Activated naive CD8-positive, alpha-beta T cell (primary cell): ENCODE data around the gene SCEL.
"Not testable (repeated sequence)": the region's sequence is repeated elsewhere in the genome, so short reads cannot be mapped to it uniquely, and the experiment has no call there.

ENCODE experiments used
- H3K27ac Mint-ChIP-seq: one replicate; pipeline ENCODE4 v1.8.0; 2021; ENCODE audit warnings: mixed read lengths
- H3K27me3 Mint-ChIP-seq: one replicate; pipeline ENCODE4 v1.8.0; 2021; ENCODE audit warnings: mixed read lengths
- H3K36me3 Mint-ChIP-seq: one replicate; pipeline ENCODE4 v1.8.0; 2021; ENCODE audit warnings: mixed read lengths
- H3K4me1 Mint-ChIP-seq: one replicate; pipeline ENCODE4 v1.8.0; 2021; ENCODE audit warnings: low read depth, mixed read lengths
- H3K4me3 Mint-ChIP-seq: one replicate; pipeline ENCODE4 v1.8.0; 2021; ENCODE audit warnings: mild to moderate bottlenecking, mixed read lengths
- H3K9me3 Mint-ChIP-seq: one replicate; pipeline ENCODE4 v1.8.0; 2021; ENCODE audit warnings: low read depth, mixed read lengths

The SCEL gene

GRCh38 chr13:77513719-77514335 is 21.7 kb upstream of the SCEL start:
- peaks cover 7% of the 10 kb centered on the region for H3K4me1 Mint-ChIP-seq
- H3K27ac Mint-ChIP-seq: no peak overlapping the region
- H3K27me3 Mint-ChIP-seq: no peaks in the 10 kb centered on the region
- H3K4me3 Mint-ChIP-seq: no peak overlapping the region
- H3K9me3 Mint-ChIP-seq: no peaks in the 10 kb centered on the region
- no peaks in the 10 kb centered on the region for H3K36me3 Mint-ChIP-seq

- Mint-ChIP-seq H3K27ac (no peak overlapping the region), H3K27me3 (no peaks in the 10 kb centered on the region)
Observed at GRCh38 chr13:77514336-77514726, 21.2 kb upstream of the SCEL start.

DNA sequence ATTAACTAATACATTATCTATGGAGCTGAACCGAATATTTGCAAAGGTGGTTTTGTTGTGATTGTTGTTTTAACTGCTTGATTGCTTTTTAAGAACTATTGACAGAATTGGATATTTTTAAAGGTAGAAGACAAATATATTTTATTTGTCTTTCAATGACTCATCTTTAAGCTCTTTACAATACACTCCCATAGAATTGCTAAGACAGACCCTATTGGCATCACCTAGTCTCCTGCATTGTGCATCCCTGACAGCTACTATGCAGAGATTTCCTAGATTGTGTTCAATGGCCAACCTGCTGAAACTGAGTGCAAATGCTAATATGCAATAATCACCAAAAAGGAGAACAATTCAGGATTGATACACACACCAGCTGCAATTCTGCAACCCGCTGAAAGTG is 19.7 kb upstream of the SCEL start:
- H3K27ac Mint-ChIP-seq: no peak overlapping the region
- no peak overlapping the region for H3K4me3 Mint-ChIP-seq
- H3K4me1 Mint-ChIP-seq: no peaks in the 10 kb centered on the region
- H3K9me3 Mint-ChIP-seq: no peaks in the 10 kb centered on the region
- H3K27me3 Mint-ChIP-seq: no peaks in the 10 kb centered on the region
- H3K36me3 Mint-ChIP-seq: no peaks in the 10 kb centered on the region

More at GRCh38 chr13:77514336-77514726, 21.2 kb upstream of the SCEL start:
- H3K9me3 Mint-ChIP-seq: no peaks in the 10 kb centered on the region
- peaks cover 2% of the 10 kb centered on the region for H3K4me1 Mint-ChIP-seq
- H3K36me3 Mint-ChIP-seq: no peaks in the 10 kb centered on the region
- H3K4me3 Mint-ChIP-seq: no peak overlapping the region

- Mint-ChIP-seq H3K4me1 (no peaks in the 10 kb centered on the region), H3K27ac (no peak overlapping the region), H3K36me3 (no peaks in the 10 kb centered on the region), H3K27me3 (no peaks in the 10 kb centered on the region), H3K9me3 (no peaks in the 10 kb centered on the region), H3K4me3 (no peak overlapping the region)
Observed at GRCh38 chr13:77516342-77516789, 19.1 kb upstream of the SCEL start.

GRCh38 chr13:77518266-77518665 is 17.2 kb upstream of the SCEL start:
- Mint-ChIP-seq H3K4me1 (no peaks in the 10 kb centered on the region), H3K4me3 (no peak overlapping the region), H3K27me3 (no peaks in the 10 kb centered on the region), H3K36me3 (no peaks in the 10 kb centered on the region), H3K9me3 (no peaks in the 10 kb centered on the region), H3K27ac (no peak overlapping the region)

DNA sequence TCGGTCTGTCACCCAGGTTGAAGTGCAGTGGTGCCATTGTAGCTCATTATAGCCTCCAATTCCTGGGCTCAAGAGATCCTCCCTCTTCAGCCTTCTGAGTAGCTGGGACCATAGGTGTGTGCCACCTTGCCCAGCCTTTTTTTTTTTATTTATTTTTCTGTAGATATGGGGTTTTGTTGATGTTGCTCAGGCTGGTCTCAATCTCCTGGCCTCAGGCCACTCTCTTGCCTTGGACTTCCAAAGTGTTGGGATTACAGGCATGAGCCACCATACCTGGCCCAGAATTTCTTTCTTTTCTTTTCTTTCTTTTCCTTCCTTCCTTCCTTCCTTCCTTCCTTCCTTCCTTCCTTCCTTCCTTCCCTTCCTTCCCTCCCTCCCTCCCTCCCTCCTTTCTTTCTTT is 16.1 kb upstream of the SCEL start:
- H3K27me3 Mint-ChIP-seq, H3K9me3 Mint-ChIP-seq, H3K4me3 Mint-ChIP-seq, H3K36me3 Mint-ChIP-seq, H3K4me1 Mint-ChIP-seq, H3K27ac Mint-ChIP-seq: not testable (repeated sequence)

DNA sequence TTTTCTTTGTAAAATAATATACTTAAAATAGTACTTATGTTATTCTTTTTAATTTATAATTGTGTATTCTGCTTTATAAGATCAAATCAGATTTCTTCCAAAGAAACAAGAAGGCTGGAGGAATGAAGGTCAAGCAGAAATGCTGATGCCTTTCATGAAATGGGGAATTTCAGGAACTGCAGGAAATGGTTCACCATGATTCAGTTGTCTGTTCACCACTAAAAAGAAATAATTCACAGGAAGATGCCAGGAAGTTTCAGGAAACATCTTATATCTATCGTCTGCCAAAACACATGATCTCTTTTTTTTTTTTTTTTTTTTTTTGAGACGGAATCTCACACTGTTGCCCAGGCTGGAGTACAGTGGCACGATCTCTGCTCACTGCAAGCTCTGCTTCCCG is 15.7 kb upstream of the SCEL start:
- Mint-ChIP-seq H3K27ac (no peak overlapping the region), H3K4me1 (peaks cover 1% of the 10 kb centered on the region), H3K9me3 (no peaks in the 10 kb centered on the region), H3K4me3 (no peak overlapping the region), H3K36me3 (no peaks in the 10 kb centered on the region), H3K27me3 (no peaks in the 10 kb centered on the region)

- Mint-ChIP-seq H3K27me3 (peaks cover 1% of the 10 kb centered on the region), H3K4me1 (peaks cover 1% of the 10 kb centered on the region), H3K36me3 (no peaks in the 10 kb centered on the region), H3K27ac (no peak overlapping the region), H3K9me3 (no peaks in the 10 kb centered on the region), H3K4me3 (no peak overlapping the region)
Observed at GRCh38 chr13:77521194-77521593, 14.3 kb upstream of the SCEL start.

DNA sequence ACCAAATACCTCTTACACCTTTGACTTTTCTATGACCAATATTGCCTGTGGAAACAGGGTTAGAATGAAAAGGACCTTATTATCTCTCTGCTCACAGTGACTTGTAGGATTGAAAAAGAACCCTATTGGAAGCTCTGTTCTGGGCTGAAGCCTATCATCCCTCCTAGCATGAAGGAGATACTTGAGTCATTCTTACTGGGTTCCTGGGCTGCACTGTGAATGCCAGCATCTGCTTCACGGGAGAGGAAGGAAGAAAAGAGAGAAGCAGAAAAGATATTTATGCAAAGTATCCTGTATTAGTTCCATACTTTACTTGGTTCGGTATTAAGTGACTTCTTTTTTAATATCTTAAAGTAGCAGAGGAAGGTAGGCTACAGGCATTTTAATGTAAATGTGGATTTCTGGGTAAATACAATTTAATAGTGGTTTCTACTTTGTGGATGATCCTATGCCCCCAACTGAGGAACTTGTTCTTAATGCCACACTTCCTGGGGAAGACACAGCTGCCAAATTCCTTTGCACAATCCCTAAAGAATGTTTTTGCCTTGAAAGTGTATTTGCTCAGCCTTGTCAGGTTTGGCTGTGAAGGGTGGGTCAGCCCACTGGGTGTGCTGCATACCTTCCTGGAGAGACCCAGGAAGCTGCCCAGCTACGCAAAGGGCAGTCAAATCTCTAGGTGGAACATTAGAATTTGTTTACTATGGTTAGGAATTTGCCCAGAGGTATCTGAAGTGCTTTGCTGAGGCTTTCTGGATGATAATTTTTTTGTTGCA is 13.7 kb upstream of the SCEL start:
- H3K36me3 Mint-ChIP-seq: no peaks in the 10 kb centered on the region
- no peaks in the 10 kb centered on the region for H3K9me3 Mint-ChIP-seq
- H3K27ac Mint-ChIP-seq: no peak overlapping the region
- peaks cover 1% of the 10 kb centered on the region for H3K4me1 Mint-ChIP-seq
- no peak overlapping the region for H3K4me3 Mint-ChIP-seq
- peaks cover 1% of the 10 kb centered on the region for H3K27me3 Mint-ChIP-seq

DNA sequence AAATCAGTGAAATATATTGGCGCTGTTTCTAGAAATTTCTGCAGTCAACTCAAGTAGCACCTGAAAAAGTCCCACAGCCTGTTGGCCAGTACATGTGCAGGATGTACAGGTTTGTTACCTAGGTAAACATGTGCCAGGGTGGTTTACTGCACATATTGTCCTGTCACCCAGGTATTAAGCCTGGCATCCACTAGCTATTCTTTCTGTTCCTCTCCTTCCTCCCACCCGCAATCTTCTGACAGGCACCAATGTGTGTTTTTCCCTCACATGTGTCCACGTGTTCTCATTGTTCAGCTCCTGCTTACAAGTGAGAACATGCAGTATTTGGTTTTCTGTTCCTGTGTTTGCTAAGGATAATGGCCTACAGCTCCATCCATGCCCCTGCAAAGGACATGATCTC is 13.1 kb upstream of the SCEL start:
- peaks cover 3% of the 10 kb centered on the region for H3K27me3 Mint-ChIP-seq
- H3K9me3 Mint-ChIP-seq: no peaks in the 10 kb centered on the region
- no peak overlapping the region for H3K4me3 Mint-ChIP-seq
- no peaks in the 10 kb centered on the region for H3K36me3 Mint-ChIP-seq
- H3K4me1 Mint-ChIP-seq: peaks cover 1% of the 10 kb centered on the region
- H3K27ac Mint-ChIP-seq: no peak overlapping the region

- Mint-ChIP-seq H3K4me3 (no peak overlapping the region), H3K36me3 (no peaks in the 10 kb centered on the region), H3K4me1 (peaks cover 1% of the 10 kb centered on the region), H3K27ac (no peak overlapping the region), H3K27me3 (peaks cover 3% of the 10 kb centered on the region), H3K9me3 (no peaks in the 10 kb centered on the region)
Observed at GRCh38 chr13:77523386-77523785, 12.1 kb upstream of the SCEL start.

DNA sequence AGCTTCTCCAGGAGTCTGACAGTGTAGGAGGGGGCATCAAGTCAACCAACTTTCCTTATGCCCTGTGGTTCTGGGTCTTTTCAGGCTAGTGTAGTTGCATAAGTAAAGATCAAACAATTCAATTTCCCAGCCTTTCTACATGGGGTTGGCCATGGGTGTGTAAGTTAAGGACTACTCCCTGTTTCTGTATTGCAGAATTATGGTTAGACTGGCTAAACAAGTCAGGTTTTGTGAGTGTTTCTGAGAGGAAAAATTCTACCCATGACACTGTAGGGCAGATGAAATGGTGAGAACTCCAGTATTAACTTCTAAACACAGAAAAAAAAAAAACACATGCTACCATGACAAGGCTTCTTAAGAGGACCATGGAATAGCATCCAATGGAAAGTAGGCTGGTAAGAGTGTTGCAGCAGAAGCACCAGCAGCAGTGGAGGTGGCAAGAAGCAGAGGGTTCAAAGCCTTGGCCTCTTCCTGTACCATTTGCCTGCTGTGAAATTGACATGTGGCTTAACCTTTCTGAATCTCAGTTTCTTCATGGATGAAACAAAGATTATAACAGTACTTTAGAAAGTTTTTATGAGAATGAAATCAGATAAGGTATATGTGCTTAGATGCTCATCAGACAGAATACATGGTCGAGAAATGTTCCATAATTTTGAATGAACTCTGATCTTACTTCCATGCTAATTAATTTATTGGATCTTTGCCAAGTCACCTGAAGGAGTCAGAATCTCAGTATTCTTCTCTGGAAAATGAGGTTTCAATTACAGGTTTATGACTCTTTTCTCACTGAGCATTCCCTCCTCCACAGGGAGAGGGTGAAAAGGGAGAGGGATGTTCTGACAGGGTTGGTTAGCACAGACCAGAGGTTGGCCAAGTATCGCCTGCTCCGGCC is 11.4 kb upstream of the SCEL start:
- Mint-ChIP-seq H3K4me3 (no peak overlapping the region), H3K36me3 (no peaks in the 10 kb centered on the region), H3K4me1 (peaks cover 1% of the 10 kb centered on the region), H3K27ac (no peak overlapping the region), H3K27me3 (peaks cover 3% of the 10 kb centered on the region), H3K9me3 (no peaks in the 10 kb centered on the region)

- no peak overlapping the region for H3K27ac Mint-ChIP-seq
- peaks cover 1% of the 10 kb centered on the region for H3K4me1 Mint-ChIP-seq
- H3K4me3 Mint-ChIP-seq: no peak overlapping the region
- peaks cover 3% of the 10 kb centered on the region for H3K27me3 Mint-ChIP-seq
- no peaks in the 10 kb centered on the region for H3K9me3 Mint-ChIP-seq
- no peaks in the 10 kb centered on the region for H3K36me3 Mint-ChIP-seq
Observed at GRCh38 chr13:77528414-77528813, 7.1 kb upstream of the SCEL start.

DNA sequence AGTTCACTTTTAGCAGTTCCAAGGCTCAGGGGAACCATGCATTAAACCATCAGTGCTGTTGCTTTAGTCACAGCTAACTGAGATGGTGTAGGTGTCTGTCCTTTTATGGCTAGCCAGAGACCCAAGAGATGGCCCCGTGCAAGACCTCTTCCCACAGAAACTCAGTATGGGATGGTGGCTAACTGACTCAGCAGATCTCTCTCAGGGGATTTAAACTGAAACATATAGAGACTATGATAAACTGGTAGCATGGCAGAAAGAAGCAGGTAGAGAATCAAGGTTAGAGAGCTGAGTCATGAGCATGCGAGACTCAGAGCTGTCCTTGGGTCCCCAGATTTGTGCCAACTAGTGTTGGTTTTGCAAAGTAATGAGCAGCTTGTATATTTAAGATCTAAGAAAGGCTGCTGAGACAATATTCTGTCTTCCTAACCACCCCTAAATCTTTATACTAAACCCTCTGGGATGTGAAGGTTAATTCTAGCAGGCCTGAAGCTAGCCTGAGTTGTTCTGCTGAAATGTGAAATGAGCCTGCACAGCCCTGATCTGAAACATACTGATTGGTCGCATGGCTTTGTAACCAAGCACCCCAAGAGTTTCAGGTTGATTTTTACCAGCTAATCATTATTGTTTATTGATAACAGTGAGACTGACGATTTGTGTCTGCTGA is 6.5 kb upstream of the SCEL start:
- Mint-ChIP-seq H3K4me1 (peaks cover 1% of the 10 kb centered on the region), H3K9me3 (no peaks in the 10 kb centered on the region), H3K4me3 (no peak overlapping the region), H3K27me3 (peaks cover 3% of the 10 kb centered on the region), H3K36me3 (no peaks in the 10 kb centered on the region), H3K27ac (no peak overlapping the region)

- Mint-ChIP-seq H3K36me3 (no peaks in the 10 kb centered on the region), H3K27me3 (peaks cover 3% of the 10 kb centered on the region), H3K27ac (no peak overlapping the region), H3K9me3 (no peaks in the 10 kb centered on the region), H3K4me1 (no peaks in the 10 kb centered on the region), H3K4me3 (no peak overlapping the region)
Observed at GRCh38 chr13:77529501-77529840, 6.0 kb upstream of the SCEL start.
